DOHH2 (cell line): ENCODE data around the gene MYO7B.

Source experiments
- CTCF ChIP-seq: fragments of 200-600 bp; sonication (generic); IDR thresholded peaks from one replicate; pipeline ENCODE4 v1.5.1; 2014; ENCODE audit warnings: antibody characterized with exemption, mild to moderate bottlenecking, low read depth, low read length; ENCODE audit not compliant: poor library complexity, severe bottlenecking
- EZH2phosphoT487 ChIP-seq: fragments of 200-600 bp; sonication (generic); IDR thresholded peaks from 2 replicates; pipeline ENCODE4 v1.6.1; 2017; ENCODE audit warnings: borderline replicate concordance, mild to moderate bottlenecking, antibody characterized with exemption, low read length, moderate library complexity, mixed read lengths

- TF ChIP-seq CTCF (no peak), EZH2phosphoT487 (no peak)
Measured at GRCh38 chr2:127561371-127561770, 25.9 kb downstream of the MYO7B start.
